SK-N-SH (cell line): ENCODE data around the gene UBA3. TPM values are rescaled to one million over a fixed set of nuclear protein-coding genes. Genes with fewer than 3 reads are reported as not detected.

ENCODE experiments used
- CTCF ChIA-PET: fragments of 300-600, 350-600 bp; formaldehyde crosslinking; extraction: SDS; loops from one replicate; lab custom pipeline; 2021; lab: Yijun Ruan, JAX
- POLR2A ChIA-PET: fragments of 350-600 bp; sonication (Branson Sonifier 250); formaldehyde crosslinking; extraction: SDS; loops from one replicate; lab custom pipeline; 2020; ENCODE audit warnings: antibody characterized with exemption, inconsistent platforms; lab: Yijun Ruan, JAX
- DNase-seq: peaks from one replicate; pipeline ENCODE4 v3.0.0; 2012
- H2AFZ ChIP-seq: fragments of 200-600 bp; sonication (generic); 2 replicates; pipeline ENCODE4 v1.8.1; 2016; ENCODE audit warnings: antibody characterized with exemption, mild to moderate bottlenecking, low read depth
- H3F3A ChIP-seq: fragments of 200-600 bp; sonication (generic); replicated peaks from 2 replicates; pipeline ENCODE3; 2016; ENCODE audit warnings: antibody characterized with exemption, mild to moderate bottlenecking; ENCODE audit not compliant: insufficient read depth
- H3K27ac ChIP-seq, 2 experiments: fragments of 200-500 bp in 1 of 2; fragments of 200-600 bp in 1 of 2; sonication (Bioruptor generic) in 1 of 2; sonication (generic), shearing (Covaris generic) in 1 of 2; 2 replicates each; pipeline versions ENCODE4 v1.5.1 to v1.6.1; 2014 to 2016; ENCODE audit warnings: low read depth in 2 of 2, inconsistent platforms in 1 of 2, low read length in 1 of 2, mild to moderate bottlenecking in 1 of 2, mixed read lengths in 1 of 2
- H3K27me3 ChIP-seq: fragments of 200-600 bp; sonication (generic), shearing (Covaris generic); 2 replicates; pipeline ENCODE4 v1.6.1; 2016; ENCODE audit warnings: mixed run types; ENCODE audit not compliant: insufficient read depth
- H3K36me3 ChIP-seq, 2 experiments: fragments of 200-500 bp in 1 of 2; fragments of 200-600 bp in 1 of 2; sonication (Bioruptor generic) in 1 of 2; sonication (generic) in 1 of 2; replicated peaks in 1 of 2; 2 replicates each; pipeline versions ENCODE3 to v1.5.1; 2014 to 2016; ENCODE audit warnings: low read length in 1 of 2, mild to moderate bottlenecking in 1 of 2; ENCODE audit not compliant: insufficient read depth in 2 of 2, control insufficient read depth in 1 of 2
- H3K4me1 ChIP-seq, 2 experiments: fragments of 200-500 bp in 1 of 2; fragments of 200-600 bp in 1 of 2; sonication (Bioruptor generic) in 1 of 2; sonication (generic), shearing (Covaris generic) in 1 of 2; 2 replicates each; pipeline versions ENCODE4 v1.5.1 to v1.6.1; 2014 to 2016; ENCODE audit warnings: low read depth in 1 of 2, low read length in 1 of 2, mixed run types in 1 of 2; ENCODE audit not compliant: insufficient read depth in 2 of 2, control insufficient read depth in 1 of 2
- H3K4me2 ChIP-seq: fragments of 200-600 bp; sonication (generic), shearing (Covaris generic); 2 replicates; pipeline ENCODE4 v1.6.1; 2017; ENCODE audit warnings: mixed run types
- H3K4me3 ChIP-seq, 2 experiments: fragments of 200-500 bp in 1 of 2; fragments of 200-600 bp in 1 of 2; sonication (Bioruptor generic) in 1 of 2; sonication (generic), shearing (Covaris generic) in 1 of 2; 2 replicates each; pipeline versions ENCODE4 v1.5.1 to v1.8.1; 2014 to 2016; ENCODE audit warnings: low read depth in 2 of 2, inconsistent platforms in 1 of 2, low read length in 1 of 2, mild to moderate bottlenecking in 1 of 2, mixed read lengths in 1 of 2, moderate library complexity in 1 of 2
- H3K79me2 ChIP-seq: fragments of 200-600 bp; sonication (generic); 2 replicates; pipeline ENCODE4 v1.8.1; 2017; ENCODE audit warnings: mild to moderate bottlenecking; ENCODE audit not compliant: insufficient read depth
- H3K9ac ChIP-seq: fragments of 200-600 bp; sonication (generic); 2 replicates; pipeline ENCODE4 v1.6.1; 2017; ENCODE audit warnings: mixed run types
- H3K9me2 ChIP-seq: fragments of 200-600 bp; sonication (generic); 2 replicates; pipeline ENCODE4 v1.6.1; 2017; ENCODE audit warnings: mixed run types
- H3K9me3 ChIP-seq: fragments of 200-600 bp; sonication (generic); 2 replicates; pipeline ENCODE4 v1.6.1; 2017; ENCODE audit warnings: mixed run types, mild to moderate bottlenecking, moderate library complexity
- H4K20me1 ChIP-seq: fragments of 200-600 bp; sonication (generic); 2 replicates; pipeline ENCODE4 v1.6.1; 2017; ENCODE audit warnings: mild to moderate bottlenecking, mixed run types; ENCODE audit not compliant: insufficient read depth
- CHD2 ChIP-seq: fragments of 150-350 bp; IDR thresholded peaks from 2 replicates; pipeline ENCODE4 v1.6.1; 2018; ENCODE audit warnings: low read length; ENCODE audit not compliant: partially characterized antibody
- FOSL2 ChIP-seq: IDR thresholded peaks from 2 replicates; pipeline ENCODE4 v1.4.0; 2012; ENCODE audit warnings: low read depth, mild to moderate bottlenecking, moderate library complexity, borderline replicate concordance
- FOXJ3 ChIP-seq: sonication (generic); formaldehyde crosslinking; IDR thresholded peaks from 2 replicates; pipeline ENCODE4 v1.5.1; 2020; ENCODE audit warnings: mild to moderate bottlenecking, missing genetic modification reagents
- JUND ChIP-seq: IDR thresholded peaks from 2 replicates; pipeline ENCODE4 v1.4.0; 2012
- NRF1 ChIP-seq: IDR thresholded peaks from 2 replicates; pipeline ENCODE4 v1.6.1; 2012; ENCODE audit warnings: low read depth, mild to moderate bottlenecking, low read length
- POLR2AphosphoS5 ChIP-seq: IDR thresholded peaks from 2 replicates; pipeline ENCODE4 v1.6.1; 2012; ENCODE audit warnings: low read depth, low read length
- RAD21 ChIP-seq: IDR thresholded peaks from 2 replicates; pipeline ENCODE4 v1.6.1; 2012; ENCODE audit warnings: mild to moderate bottlenecking, low read length
- RCOR1 ChIP-seq: fragments of 150-350 bp; IDR thresholded peaks from 2 replicates; pipeline ENCODE4 v1.6.1; 2017; ENCODE audit warnings: antibody characterized with exemption, low read length
- RFX5 ChIP-seq: IDR thresholded peaks from 2 replicates; pipeline ENCODE4 v1.6.1; 2012; ENCODE audit warnings: mild to moderate bottlenecking, improper control_type of control experiment, low read length
- RXRA ChIP-seq: IDR thresholded peaks from 2 replicates; pipeline ENCODE4 v1.4.0; 2012; ENCODE audit warnings: low read depth, mild to moderate bottlenecking, borderline replicate concordance
- SIN3A ChIP-seq: IDR thresholded peaks from 2 replicates; pipeline ENCODE4 v1.6.1; 2012; ENCODE audit warnings: low read depth, mild to moderate bottlenecking, low read length, moderate library complexity, borderline replicate concordance
- YY1 ChIP-seq: IDR thresholded peaks from 2 replicates; pipeline ENCODE4 v1.4.0; 2012; ENCODE audit warnings: low read depth, mild to moderate bottlenecking
- WGBS: methylation state at CpG from one replicate; pipeline ENCODE4 v1.1.6; 2017; ENCODE audit warnings: low lambda C conversion rate; 5-methylcytosine and 5-hydroxymethylcytosine counted together
- polyA plus RNA-seq, 3 experiments: library from polyadenylated mRNA; depleted of rRNA; stranded (reverse); fragments of >200 nt; gene quantifications; 2 replicates each; pipeline ENCODE4 v1.2.3, GENCODE V29; 2012
- TF ChIP-seq, protein P1 (sequence below): IDR thresholded peaks from 2 replicates; pipeline ENCODE4 v1.6.1; 2012; ENCODE audit warnings: mild to moderate bottlenecking, low read depth, low read length, moderate library complexity
- TF ChIP-seq, protein P2 (sequence below): fragments of 150-350 bp; IDR thresholded peaks from 2 replicates; pipeline ENCODE4 v1.6.1; 2017; ENCODE audit warnings: antibody characterized with exemption, low read length, low read depth, borderline replicate concordance
- TF ChIP-seq, protein P3 (sequence below): fragments of 150-350 bp; IDR thresholded peaks from 2 replicates; pipeline ENCODE4 v1.6.1; 2016; ENCODE audit warnings: mild to moderate bottlenecking, low read depth, low read length
- TF ChIP-seq, protein P4 (sequence below): IDR thresholded peaks from 2 replicates; pipeline ENCODE4 v1.4.0; 2012; ENCODE audit warnings: low read depth

Gene UBA3
- polyA plus RNA-seq, 1 of the 3 experiments (the other 2 are of a cell fraction) = 43.0 TPM

DNA sequence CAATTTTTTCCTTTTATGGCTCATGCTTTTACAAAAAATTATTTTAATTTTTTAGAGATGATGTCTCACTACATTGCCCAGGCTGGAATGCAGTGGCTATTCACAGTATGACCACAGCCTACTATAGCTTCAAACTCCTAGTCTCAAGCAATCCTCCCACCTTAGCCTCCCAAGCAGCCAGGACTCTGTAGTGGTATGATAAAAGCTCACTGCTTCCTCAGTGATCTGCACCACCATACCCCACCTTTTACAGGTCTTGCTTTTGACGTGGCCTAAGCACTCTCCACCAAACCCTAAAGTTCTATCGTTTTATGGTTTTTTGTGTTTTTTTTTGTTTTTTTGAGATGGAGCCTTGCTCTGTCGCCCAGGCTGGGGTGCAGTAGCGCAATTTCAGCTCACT, 14.0 kb downstream of the UBA3 start (continued):
- TF ChIP-seq, protein P1, sequence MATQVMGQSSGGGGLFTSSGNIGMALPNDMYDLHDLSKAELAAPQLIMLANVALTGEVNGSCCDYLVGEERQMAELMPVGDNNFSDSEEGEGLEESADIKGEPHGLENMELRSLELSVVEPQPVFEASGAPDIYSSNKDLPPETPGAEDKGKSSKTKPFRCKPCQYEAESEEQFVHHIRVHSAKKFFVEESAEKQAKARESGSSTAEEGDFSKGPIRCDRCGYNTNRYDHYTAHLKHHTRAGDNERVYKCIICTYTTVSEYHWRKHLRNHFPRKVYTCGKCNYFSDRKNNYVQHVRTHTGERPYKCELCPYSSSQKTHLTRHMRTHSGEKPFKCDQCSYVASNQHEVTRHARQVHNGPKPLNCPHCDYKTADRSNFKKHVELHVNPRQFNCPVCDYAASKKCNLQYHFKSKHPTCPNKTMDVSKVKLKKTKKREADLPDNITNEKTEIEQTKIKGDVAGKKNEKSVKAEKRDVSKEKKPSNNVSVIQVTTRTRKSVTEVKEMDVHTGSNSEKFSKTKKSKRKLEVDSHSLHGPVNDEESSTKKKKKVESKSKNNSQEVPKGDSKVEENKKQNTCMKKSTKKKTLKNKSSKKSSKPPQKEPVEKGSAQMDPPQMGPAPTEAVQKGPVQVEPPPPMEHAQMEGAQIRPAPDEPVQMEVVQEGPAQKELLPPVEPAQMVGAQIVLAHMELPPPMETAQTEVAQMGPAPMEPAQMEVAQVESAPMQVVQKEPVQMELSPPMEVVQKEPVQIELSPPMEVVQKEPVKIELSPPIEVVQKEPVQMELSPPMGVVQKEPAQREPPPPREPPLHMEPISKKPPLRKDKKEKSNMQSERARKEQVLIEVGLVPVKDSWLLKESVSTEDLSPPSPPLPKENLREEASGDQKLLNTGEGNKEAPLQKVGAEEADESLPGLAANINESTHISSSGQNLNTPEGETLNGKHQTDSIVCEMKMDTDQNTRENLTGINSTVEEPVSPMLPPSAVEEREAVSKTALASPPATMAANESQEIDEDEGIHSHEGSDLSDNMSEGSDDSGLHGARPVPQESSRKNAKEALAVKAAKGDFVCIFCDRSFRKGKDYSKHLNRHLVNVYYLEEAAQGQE = no peak
- TF ChIP-seq RAD21 (no peak), RXRA (no peak), JUND (no peak), FOXJ3 (CRISPR knock-in tag) (no peak), SIN3A (no peak), CHD2 (no peak), RFX5 (no peak), NRF1 (no peak), YY1 (no peak), RCOR1 (no peak)
- TF ChIP-seq, protein P2, sequence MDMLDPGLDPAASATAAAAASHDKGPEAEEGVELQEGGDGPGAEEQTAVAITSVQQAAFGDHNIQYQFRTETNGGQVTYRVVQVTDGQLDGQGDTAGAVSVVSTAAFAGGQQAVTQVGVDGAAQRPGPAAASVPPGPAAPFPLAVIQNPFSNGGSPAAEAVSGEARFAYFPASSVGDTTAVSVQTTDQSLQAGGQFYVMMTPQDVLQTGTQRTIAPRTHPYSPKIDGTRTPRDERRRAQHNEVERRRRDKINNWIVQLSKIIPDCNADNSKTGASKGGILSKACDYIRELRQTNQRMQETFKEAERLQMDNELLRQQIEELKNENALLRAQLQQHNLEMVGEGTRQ = no peak
- TF ChIP-seq, protein P3, sequence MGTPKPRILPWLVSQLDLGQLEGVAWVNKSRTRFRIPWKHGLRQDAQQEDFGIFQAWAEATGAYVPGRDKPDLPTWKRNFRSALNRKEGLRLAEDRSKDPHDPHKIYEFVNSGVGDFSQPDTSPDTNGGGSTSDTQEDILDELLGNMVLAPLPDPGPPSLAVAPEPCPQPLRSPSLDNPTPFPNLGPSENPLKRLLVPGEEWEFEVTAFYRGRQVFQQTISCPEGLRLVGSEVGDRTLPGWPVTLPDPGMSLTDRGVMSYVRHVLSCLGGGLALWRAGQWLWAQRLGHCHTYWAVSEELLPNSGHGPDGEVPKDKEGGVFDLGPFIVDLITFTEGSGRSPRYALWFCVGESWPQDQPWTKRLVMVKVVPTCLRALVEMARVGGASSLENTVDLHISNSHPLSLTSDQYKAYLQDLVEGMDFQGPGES = no peak
- TF ChIP-seq, protein P4, sequence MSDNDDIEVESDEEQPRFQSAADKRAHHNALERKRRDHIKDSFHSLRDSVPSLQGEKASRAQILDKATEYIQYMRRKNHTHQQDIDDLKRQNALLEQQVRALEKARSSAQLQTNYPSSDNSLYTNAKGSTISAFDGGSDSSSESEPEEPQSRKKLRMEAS = no peak

DNA sequence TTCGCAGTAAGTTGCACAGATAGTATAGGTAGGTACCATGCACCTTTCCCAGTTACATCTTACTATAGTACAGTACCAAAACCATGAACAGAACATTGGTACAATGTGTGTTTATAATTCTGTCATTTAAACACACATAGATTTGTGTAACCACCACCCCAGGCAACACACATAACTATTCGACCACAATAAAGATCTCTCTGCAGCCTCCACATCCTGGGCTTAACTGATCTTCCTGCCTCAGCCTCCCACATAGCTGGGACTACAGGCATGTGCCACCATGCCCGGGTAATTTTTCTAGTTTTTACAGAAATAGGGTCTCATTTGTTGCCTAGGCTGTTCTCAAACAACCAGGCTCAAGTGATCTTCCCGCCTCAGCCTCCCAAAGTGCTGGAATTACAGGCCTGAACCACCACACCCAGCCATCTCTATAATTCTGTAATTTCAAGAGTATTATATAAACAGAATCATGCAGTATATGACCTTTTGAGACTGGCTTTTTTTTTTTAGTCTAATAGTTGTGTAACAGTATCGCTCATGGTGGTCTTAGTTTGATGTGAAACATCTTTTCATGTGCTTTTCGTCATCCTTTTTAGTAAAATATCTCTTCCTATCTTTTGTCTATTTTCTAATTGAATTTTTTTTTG, 14.7 kb downstream of the UBA3 start:
- CTCF ChIA-PET = no interaction called here
- H3K4me1 ChIP-seq = no peaks in the 10 kb centered on the region; a peak in 1 of 4 replicates
- H3K27me3 ChIP-seq = no peaks in the 10 kb centered on the region

More for the DNA sequence above, 14.7 kb downstream of the UBA3 start:
- H3K4me2 ChIP-seq = no peak overlapping the region
- no peak overlapping the region for H3K9ac ChIP-seq
- H3F3A ChIP-seq = no peaks in the 10 kb centered on the region
- no peaks in the 10 kb centered on the region for H3K9me2 ChIP-seq
- H3K4me3 ChIP-seq = no peak overlapping the region
- no peak overlapping the region for H3K27ac ChIP-seq
- H3K79me2 ChIP-seq = peaks cover 9% of the 10 kb centered on the region
- peaks cover 61 to 68% of the 10 kb centered on the region in 2 experiments for H3K36me3 ChIP-seq
- no peak for DNase-seq
- no peak for TF ChIP-seq POLR2AphosphoS5
- no peak for TF ChIP-seq YY1
- no peak for TF ChIP-seq FOSL2
- H3K9me3 ChIP-seq = no peaks in the 10 kb centered on the region
- POLR2A ChIA-PET = no interaction called here
- no peaks in the 10 kb centered on the region for H4K20me1 ChIP-seq
- H2AFZ ChIP-seq = no peak overlapping the region
- WGBS = 96% methylated on average over 6 of the region's 6 CpGs
